NCI-H1436 treated with DMSO at 0.1 percent for 48 hours (cell line): Measurements from ENCODE around the gene NINL.

Experiments
- DNase-seq: peaks from one replicate; lab custom pipeline; 2025; lab: John Stamatoyannopoulos, UW

The NINL gene

DNA sequence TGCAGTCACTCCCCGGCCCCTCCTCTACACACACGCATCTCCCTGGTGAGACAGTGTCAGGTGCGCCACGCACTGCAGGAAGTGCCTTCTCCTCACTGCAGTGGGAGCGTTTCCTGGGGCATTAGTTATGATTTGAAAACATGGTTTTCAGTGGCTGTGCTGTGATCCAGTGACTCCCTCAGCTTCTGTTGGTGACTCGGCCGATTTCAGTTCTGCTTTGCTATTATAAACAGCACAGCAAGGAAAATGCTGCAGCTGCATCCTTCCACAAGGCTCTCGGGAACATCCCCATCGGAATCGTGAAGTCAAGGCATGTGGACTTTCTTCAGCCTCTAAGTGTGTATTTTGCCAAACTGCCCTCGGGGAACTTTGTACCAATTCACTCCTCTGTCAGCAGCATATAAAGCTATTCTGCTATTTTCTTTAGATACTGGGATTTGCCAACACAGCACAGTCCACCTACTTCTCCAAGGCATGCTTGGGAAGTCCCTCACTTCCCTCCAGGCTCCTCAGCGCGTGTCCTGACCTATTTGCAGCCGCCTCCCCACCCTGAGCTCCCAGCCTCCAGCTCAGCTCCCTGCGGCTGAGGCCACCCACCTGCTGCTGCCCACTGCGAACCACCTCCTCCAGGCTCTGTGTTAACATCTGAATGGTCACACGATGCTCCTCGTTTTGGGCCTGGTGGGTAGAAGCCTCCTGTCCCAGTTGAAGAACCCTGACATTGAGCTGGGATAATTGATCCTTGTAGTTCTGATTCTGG is 123.4 kb downstream of the NINL start:
- no peak for DNase-seq

DNA sequence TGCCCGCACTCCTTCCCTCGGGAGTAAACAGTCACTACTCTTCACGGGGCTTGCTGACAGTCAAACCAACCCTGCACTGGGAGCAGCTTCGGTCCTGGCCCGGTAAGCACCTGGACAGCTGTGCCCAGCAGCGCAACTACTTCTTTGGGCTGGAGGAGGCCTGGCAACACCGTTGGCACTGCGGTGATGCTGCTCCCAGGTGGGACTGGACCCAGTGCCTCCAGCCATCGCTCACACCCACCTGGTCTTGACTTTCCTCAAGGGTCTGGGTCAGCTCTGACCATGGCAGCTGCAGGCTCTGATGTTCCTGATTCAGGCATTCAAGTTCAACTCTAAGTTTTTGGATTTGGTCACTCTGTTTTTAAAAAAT is 124.1 kb downstream of the NINL start:
- DNase-seq, result no peak

- DNase-seq, result no peak
Measured at GRCh38 chr20:25460566-25461280, 124.6 kb downstream of the NINL start.

GRCh38 chr20:25459916-25460535 is 125.3 kb downstream of the NINL start:
- no peak for DNase-seq

DNA sequence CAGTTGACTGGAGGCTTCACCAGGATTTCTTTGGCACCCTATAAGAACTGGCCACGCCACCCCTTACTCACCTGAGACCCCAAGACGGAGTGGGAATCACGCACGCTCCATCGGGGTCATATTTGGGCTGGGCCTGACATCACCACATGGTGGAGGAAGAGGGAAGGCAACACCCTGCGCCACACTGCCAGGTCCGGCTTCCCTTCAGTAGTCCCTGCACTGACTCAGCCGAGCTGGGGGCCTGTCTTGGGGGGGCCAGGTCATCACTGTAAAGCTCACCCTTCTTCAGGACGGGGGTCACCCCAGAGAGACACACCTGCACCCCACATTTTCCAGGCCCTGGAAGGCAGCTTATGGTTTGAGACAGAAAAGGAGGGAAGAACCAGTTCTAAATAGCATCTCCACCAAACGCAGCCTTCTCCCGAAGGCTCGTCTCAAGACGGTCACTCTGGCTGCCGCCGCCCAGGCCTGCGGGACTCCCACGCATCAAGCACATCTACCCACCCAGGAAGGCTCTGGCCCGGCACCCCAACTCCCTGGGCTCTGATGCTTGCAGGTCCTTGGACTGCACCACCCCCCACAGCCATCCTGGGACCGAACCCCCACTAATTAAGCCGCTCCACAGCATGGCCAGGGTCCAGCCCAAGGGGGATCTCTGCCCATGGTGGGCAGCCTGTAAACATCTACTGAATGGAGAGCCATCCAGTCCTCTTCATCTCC is 126.1 kb downstream of the NINL start:
- DNase-seq, result no peak

DNA sequence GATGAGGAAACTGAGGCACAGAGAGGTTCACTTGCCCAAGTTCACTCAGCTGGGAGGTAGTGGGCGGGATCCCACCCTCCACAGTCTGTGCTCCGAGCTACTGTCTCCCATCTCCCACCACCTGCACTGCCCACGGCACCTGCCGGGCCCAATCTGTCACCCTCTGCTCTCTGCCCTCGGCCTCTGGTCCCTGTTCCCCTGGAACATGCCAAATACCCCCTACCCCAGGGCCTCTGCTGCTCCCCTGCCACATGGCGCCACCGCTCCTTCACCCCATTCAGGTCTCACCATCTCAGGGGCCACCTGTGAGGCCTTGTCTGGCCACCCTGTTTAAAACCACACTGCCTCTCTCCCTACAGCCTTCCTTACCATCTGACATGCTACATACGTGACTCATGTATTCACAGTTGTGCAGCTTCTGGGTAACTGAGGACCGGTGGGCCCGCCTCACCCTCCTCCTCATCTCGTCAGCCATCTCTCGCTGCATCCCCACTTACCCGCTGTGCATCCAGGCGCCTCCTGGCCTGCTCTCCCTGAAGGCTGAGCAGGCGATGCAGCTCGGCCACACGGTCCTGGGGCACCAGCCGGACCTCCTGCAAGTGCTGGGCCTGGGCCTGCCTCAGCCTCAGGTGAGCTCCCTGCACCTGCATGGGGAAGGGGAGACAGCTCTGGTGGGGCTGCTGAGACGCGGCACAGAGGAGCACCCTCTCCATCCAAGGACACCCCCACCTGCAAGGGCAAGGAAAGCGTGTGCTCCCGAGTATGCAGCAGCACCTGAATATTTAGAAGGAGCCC is 127.2 kb downstream of the NINL start:
- no peak for DNase-seq

GRCh38 chr20:25454153-25454900 is 131.0 kb downstream of the NINL start:
- DNase-seq, result no peak

DNA sequence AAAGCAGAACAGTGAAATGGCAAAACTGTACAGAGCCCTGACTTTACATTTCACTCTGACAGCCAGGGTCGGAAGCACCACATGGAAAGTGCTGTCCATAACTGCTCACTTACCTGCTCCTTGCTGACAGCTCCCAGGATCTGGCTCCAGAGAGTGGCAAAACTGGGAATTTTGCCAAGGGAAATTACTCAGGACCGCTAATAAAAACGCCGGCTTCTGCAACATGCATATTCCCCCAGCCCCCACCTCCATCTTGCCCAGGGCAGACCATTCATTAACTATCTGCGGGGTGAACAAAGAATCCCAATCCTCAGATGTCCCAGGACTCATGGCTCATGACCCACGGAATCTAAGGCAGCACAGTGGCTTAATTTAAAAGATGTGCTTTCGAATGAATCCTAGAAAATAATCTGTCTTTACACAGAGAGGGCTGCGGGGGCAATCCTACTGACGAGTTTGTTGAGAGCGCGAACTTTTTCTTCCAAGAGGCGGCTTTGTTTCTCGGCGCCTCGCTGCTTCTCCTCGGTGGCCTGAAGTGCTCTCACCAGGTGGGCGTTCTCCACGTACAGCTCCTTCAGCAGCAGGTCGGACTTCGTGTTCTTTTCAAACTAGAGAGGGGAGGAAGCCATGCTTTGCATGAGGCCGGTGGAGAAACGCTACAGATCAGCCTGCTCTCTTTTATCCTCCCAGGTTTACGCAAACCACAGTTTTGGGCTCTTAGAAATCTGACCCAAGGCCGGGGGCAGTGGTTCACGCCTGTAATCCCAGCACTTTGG is 132.1 kb downstream of the NINL start:
- no peak for DNase-seq

DNA sequence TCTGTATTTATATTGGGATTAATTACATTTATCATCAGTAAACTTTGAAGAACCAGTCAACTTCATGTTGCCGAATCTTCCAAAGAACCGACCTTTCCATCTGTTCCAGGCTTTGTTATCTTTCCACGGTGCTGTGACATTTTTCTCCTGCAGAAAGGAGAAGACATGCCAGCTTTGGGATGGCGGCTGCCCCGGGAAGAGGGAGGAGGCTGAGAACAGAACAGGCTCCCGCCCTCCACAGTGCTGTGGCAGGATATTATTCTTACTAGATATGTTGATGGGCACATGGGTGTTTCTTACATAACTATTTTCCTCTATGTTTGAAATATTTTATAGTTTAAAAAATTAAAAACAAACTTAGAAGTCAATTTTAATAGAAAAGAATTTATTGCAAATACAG is 133.0 kb downstream of the NINL start:
- no peak for DNase-seq

DNA sequence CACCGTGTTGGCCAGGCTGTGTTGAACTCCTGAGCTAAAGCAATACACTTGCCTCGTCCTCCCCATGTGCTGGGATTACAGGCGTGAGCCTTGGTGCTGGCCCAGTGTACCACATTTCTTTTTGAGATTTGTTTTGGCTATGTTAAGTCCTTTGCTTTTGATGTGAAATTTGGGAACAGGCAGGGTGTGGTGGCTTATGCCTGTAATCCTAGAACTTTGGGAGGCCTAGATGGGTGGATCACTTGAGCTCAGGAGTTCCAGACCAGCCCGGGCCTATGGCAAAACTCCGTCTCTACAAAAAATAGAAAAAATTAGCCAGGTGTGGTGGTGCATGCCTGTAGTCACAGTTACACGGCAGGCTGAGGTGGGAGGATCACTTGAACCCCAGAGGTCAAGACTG is 137.7 kb downstream of the NINL start:
- DNase-seq, result no peak

- DNase-seq, result no peak
Measured at GRCh38 chr20:25444556-25444955, 140.8 kb downstream of the NINL start.

DNA sequence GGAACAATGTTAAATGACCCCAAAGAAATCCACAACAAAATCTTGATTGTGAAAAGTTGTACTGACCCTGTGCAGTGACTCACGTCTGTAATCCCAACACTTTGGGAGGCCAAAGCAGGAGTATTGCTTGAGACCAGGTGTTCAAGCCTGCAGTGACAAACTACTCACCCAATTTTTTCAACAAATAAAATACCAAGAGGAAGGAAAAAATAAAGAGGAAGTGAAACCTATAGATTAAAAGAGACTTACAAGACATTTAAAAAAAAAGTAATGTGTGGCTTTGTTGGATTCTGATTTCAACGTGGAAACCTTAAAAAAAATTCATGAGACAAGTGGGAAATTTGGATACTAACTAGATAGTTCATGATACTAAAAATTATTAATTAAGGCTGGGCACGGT is 146.0 kb downstream of the NINL start:
- DNase-seq, result no peak

- no peak for DNase-seq
Measured at GRCh38 chr20:25437153-25437581, 148.2 kb downstream of the NINL start.

GRCh38 chr20:25424536-25424935 is 160.8 kb downstream of the NINL start:
- DNase-seq, result no peak

GRCh38 chr20:25422032-25422431 is 163.3 kb downstream of the NINL start:
- DNase-seq, result no peak

- no peak for DNase-seq
Measured at GRCh38 chr20:25421102-25421501, 164.2 kb downstream of the NINL start.

- no peak for DNase-seq
Measured at GRCh38 chr20:25418776-25419175, 166.6 kb downstream of the NINL start.

DNA sequence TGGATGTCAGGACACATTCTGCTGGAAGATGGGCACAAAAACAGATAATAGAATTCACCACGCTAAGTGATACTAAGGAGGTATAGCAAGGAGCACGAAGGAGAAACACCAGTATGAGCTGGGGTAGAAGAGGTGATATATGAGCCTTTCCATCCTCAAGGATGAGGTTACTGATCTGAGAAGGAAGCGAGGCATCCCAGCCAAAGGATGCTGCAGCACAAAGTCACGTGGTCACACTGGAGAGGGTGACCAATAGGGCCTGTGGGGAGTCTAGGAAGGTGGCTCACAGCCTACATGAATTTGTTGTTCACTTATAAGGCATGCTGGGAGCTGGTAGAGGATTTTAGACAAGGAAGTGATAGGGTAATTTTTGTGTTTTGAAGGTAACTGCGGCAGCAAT is 176.4 kb downstream of the NINL start:
- DNase-seq, result no peak

GRCh38 chr20:25408170-25408547 is 177.2 kb downstream of the NINL start:
- no peak for DNase-seq
